ENCODE measurements around the gene VWA3B.

DNA sequence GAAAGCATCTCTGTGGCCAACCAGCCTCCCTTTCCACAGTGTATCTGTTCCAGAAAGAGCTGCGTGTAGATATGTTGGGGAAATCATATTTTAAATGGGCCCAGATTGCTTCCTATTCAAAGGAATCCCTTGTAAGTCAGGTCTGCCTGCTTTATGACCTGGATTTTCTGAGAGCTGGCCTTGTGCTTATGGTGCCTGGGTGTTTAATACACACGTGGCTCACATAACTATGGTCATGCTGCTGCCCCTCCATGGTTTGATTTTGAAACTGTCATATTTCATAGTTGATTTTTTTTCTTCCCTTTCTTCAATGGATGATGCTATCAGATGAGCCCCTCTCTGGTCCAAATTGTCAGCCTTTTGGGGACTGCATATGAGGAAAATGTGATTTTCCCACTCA is 147.8 kb downstream of the VWA3B start:
- TF ChIP-seq, protein P1, sequence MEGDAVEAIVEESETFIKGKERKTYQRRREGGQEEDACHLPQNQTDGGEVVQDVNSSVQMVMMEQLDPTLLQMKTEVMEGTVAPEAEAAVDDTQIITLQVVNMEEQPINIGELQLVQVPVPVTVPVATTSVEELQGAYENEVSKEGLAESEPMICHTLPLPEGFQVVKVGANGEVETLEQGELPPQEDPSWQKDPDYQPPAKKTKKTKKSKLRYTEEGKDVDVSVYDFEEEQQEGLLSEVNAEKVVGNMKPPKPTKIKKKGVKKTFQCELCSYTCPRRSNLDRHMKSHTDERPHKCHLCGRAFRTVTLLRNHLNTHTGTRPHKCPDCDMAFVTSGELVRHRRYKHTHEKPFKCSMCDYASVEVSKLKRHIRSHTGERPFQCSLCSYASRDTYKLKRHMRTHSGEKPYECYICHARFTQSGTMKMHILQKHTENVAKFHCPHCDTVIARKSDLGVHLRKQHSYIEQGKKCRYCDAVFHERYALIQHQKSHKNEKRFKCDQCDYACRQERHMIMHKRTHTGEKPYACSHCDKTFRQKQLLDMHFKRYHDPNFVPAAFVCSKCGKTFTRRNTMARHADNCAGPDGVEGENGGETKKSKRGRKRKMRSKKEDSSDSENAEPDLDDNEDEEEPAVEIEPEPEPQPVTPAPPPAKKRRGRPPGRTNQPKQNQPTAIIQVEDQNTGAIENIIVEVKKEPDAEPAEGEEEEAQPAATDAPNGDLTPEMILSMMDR (IDR thresholded peaks at IDR 0.05), result no peak
- TF ChIP-seq POLR2A (IDR thresholded peaks at IDR 0.05), result no peak
